Adipose tissue (tissue), 3 donors: ENCODE data around the gene MPHOSPH8. TPM values are rescaled to one million over a fixed set of nuclear protein-coding genes. Genes with fewer than 3 reads are reported as not detected.

Experiments
- polyA plus RNA-seq, 3 donors: library from polyadenylated mRNA; stranded (reverse); fragments of 200-250 nt; gene quantifications; one replicate each; pipeline ENCODE4 v1.2.3, GENCODE V29; 2013
- donor health status: healthy with polysubstance abuse.
- donor health status: Bipolar disorder and iron deficiency.
- donor health status: healthy.

The MPHOSPH8 gene
- polyA plus RNA-seq, 3 donors = 13.5 to 32.7 (median 18.6) TPM

Other genes with a start within 250 kb of the MPHOSPH8 start
- gene TPTE2, start 72.1 kb upstream of the MPHOSPH8 start, polyA plus RNA-seq = not detected
- 10 to 100 TPM; 10.6 to 28.5 (median 23.5) TPM for gene PSPC1, start 149.3 kb downstream of the MPHOSPH8 start, polyA plus RNA-seq
- gene ZMYM5, start 230.0 kb downstream of the MPHOSPH8 start, polyA plus RNA-seq = 1 to 10 TPM; 4.2 to 7.6 (median 6.6) TPM